Measurements from ENCODE around the gene CCNG2.

The CCNG2 gene

DNA sequence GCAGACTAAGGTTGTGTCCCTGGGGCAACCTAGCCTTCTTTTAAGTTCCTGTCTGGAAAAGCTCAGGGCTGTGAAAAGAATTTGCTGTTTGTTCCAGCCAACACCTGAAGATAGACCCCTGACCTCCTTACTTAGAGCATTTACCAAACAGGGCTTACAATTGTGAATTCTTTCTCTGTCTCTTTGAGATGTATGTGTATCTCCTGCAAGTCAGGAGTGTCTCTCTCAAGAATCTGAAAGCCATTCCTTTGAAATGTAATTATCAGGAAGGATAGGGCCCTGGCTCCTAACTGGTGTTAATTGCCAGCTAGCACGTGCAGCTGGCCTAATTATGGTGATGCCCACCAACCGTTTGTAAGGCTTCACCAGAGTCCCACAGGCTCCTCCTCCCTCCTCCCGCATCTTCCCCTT, 18.2 kb downstream of the CCNG2 start:
- DNase-seq (ENCODE audit: low read depth in 2 of 2), result no peak

DNA sequence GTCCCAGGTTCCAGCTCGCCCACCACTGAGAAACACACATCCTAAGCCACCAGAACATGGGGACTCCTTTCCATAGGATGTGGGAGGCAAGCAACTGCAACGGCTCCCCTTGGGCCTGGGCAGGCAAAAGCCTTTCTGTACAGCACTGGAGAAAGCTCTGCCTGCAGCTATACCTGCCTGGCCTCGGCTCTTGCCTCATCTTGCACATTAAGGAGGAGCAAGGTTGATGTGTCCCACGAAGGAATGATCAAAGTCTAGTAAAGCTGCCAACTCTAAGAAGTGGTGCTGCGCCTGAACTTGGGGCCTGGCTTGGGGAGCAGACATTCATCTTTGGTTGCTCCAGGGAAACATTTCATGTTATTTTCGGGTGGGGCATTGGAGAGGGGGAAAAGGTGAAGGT, 19.6 kb downstream of the CCNG2 start:
- no peak for DNase-seq (ENCODE audit: low read depth in 2 of 2)

DNA sequence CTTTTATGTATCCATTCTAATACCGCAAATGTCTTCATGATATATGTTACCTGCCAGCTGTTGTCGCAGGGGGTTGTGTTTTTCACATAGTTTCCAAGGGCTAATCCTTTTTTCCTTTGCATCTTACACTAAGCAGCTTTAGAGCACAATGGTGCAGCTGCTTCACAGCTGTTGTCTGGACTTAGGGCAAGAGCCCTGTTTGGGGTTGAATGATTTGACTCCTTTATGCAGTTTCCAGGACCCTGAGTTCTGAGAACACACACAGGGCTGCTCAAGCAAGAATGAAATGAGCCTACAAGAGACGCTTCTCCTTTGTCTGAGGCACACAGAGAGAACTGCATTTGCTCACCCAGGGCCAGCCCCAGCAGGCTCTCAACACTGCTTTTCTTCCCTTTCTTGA, 20.2 kb downstream of the CCNG2 start:
- DNase-seq (ENCODE audit: low read depth in 2 of 2), result no peak

GRCh38 chr4:77178560-77178959, 21.6 kb downstream of the CCNG2 start:
- no peak for DNase-seq (ENCODE audit: low read depth in 2 of 2)

GRCh38 chr4:77179519-77179918, 22.5 kb downstream of the CCNG2 start:
- no peak for DNase-seq (ENCODE audit: low read depth in 2 of 2)

GRCh38 chr4:77181720-77182119, 24.7 kb downstream of the CCNG2 start:
- DNase-seq (ENCODE audit: low read depth in 2 of 2), result no peak

DNA sequence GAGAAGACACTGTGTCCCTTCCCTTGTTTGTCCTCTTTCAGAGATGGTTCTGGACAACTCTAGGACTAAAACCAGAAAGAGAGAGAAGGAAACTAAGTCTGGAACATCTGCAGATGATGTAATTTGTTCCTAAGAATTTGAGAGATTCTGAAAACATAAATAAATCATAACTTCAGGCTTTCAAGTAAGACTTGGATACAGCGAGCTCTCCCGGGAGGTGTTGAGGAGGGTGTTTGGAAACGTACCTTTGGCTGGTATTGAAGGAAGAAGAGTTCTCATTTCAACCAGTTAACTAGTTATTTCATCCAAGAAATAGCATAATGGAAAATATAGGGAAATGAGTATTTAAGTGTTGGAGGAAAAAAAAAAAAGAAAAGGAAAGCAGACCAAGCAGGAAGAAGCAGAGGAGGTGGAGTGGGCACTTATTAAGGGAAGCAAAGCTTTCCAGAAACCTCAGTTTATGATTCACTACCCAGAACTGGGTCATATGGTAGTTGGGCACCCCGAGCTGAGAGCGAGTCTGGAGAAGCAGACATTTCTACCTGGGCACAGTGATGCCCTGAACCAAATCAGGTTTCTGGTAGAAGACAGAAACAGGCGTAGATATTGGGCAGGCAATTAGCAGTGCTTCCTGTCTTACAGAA, 26.9 kb downstream of the CCNG2 start:
- DNase-seq (ENCODE audit: low read depth in 2 of 2), result no peak

- DNase-seq (ENCODE audit: low read depth in 2 of 2), result no peak
Observed at GRCh38 chr4:77184974-77185373, 28.0 kb downstream of the CCNG2 start.

DNA sequence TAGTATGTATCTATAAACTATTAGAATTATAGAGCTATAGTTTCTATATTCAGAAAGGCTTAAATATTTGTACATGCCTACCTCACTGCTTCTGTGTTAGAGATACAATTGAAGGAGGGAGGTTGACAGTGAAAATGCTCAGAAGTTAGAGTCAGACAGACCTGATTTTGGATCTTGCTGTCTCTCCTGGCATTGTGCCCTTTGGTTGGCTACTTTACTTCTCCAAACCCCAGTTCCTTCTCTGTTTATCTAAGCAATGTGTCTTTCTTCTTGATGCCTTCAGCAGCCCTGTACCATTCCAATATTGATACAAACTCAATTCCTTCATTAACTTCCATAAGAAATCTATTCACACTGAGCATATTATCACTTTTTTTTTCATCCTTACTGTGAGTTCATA, 28.7 kb downstream of the CCNG2 start:
- DNase-seq (ENCODE audit: low read depth in 2 of 2), result no peak

DNA sequence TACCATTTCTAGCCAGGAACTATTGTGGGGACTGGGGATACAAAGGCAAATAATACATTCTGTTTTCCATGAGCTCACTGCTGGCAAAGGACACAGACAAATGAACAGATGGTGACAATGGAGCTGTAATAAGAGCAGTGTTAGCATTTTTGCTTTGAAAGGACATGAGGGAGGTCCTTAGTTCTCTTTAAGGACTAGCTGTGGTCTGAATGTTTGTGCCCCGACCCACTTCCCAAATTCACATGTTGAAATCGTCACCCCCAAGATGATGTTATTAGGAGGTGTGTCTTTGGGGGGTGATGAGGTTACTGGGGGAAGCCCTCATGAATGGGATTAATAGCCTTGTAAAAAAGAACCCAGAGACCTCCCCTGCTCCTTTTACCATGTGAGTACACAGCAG, 30.3 kb downstream of the CCNG2 start:
- no peak for DNase-seq (ENCODE audit: low read depth in 2 of 2)

- no peak for DNase-seq (ENCODE audit: low read depth in 2 of 2)
Observed at GRCh38 chr4:77188498-77189220, 31.7 kb downstream of the CCNG2 start.

- DNase-seq (ENCODE audit: low read depth in 2 of 2), result no peak
Observed at GRCh38 chr4:77189412-77189811, 32.4 kb downstream of the CCNG2 start.

DNA sequence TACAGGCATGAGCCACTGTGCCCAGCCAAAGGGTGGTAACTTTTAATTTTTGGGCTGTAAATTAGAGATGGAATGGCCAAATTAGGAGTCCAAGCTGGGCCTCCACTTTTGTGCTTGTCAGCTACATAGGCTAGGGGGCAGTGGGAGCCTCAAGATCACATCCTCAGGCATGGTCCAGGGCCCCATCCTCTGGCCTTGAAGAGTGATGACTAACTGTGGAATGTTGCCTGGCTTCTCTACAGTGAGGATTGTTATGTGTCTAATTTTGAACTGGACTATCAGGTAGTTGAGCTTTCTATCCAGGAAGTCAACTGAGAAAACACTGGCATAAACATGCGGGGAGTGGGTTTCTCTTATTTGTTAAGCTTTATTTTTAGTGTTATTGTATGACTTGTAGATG, 33.0 kb downstream of the CCNG2 start:
- DNase-seq (ENCODE audit: low read depth in 2 of 2), result no peak

DNA sequence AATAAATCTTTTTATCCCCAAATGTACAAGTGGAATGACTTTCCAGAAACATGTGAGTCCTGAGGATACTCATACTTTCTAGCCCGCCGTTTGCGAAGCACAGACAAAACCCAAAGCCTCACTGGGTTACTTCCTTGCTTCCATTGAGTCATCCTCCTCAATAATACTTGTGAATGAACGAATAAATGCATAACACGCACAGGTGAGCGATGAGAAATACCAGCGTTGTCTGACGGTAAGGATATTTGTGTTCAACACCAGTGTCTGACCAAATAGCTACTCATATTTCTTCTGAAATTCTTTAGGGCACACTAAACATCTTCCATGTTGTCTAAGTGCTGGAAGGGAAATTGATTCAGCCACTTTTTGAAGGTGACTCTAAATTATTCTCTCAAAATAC, 36.0 kb downstream of the CCNG2 start:
- DNase-seq (ENCODE audit: low read depth in 2 of 2), result no peak

GRCh38 chr4:77193511-77194102, 36.6 kb downstream of the CCNG2 start:
- peak; percentile 52 to 69 for DNase-seq (ENCODE audit: low read depth in 2 of 2)

DNA sequence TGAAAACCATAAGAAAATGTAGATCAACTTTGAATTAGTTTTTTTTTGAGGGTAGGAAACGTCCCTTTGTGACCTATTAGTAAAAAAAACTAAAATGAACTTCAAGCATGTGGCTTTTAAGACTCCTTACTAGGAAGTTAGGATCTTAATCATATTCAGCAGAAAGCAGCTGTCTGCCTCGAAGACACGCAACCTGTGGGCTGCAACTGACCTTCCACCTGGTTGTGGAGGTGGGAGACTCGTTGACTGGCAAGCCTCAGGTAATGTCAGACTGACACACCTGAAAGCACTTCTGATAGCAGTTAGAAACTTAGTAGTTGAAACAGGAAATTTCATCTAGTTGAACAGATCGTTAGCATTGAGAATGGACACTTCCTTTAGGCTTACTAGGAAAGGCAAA, 37.4 kb downstream of the CCNG2 start:
- DNase-seq (ENCODE audit: low read depth in 2 of 2), result no peak

DNA sequence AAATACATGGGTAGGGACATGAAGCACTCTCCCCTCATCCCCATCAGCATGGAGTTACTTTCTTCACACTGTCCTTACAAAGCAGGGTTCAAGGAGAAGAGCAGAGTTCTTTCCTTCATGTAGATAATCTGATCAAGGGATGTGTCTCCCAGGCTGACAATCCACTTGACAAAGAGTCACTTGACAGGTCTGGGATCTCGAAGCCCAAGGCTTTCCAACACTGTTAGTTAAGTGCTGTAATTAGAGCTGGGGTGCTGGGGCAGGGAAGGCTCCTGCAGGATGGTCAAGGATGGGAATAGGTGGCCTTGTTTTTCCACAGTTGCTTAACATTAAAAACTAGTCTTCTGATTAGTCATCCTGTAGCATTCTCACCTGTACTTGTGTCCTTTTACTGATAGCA, 38.0 kb downstream of the CCNG2 start:
- no peak for DNase-seq (ENCODE audit: low read depth in 2 of 2)

GRCh38 chr4:77196866-77197265, 39.9 kb downstream of the CCNG2 start:
- DNase-seq (ENCODE audit: low read depth in 2 of 2), result peak in 1 of 2 donors; percentile 2

GRCh38 chr4:77197361-77197760, 40.4 kb downstream of the CCNG2 start:
- DNase-seq (ENCODE audit: low read depth in 2 of 2), result no peak

GRCh38 chr4:77197831-77198230, 40.8 kb downstream of the CCNG2 start:
- no peak for DNase-seq (ENCODE audit: low read depth in 2 of 2)

DNA sequence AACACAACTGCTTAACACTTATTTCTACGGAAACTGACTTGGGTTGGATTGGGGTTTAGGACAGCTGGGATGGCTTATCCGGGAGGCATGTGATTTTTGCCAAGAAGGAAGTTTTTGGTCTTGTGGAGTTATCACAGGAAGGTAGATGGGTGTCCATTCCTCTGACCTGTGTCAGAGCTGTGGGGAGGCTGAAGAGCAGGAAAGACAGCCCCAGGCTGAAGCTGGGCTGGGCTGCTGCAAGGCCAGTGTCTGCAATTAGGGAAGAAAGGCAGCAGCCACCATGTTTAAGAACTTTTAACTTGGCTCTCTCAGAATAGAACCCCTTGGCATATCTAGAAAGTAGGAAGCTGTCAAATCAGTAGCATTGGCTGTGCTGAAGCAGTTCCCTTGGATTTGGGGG, 42.3 kb downstream of the CCNG2 start:
- no peak for DNase-seq (ENCODE audit: low read depth in 2 of 2)

- no peak for DNase-seq (ENCODE audit: low read depth in 2 of 2)
Observed at GRCh38 chr4:77199701-77200100, 42.7 kb downstream of the CCNG2 start.

DNA sequence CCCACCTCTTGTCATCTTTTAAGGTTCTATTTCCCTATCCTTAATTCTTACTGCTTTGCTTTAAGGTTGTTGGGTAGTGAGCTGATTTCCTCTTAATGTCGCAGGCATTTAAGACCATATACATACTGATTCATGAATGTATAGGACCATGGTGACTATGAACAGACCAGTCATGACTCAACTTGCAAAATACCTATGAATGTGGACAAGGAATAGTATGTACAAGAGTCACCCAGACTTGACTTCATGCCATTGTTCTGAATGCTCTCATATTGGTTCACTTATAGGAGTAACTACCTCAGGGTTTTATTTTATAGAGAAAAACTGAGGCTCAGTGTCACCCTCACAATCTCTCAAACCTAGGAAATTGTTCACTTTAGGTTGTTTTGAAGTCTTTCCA, 44.3 kb downstream of the CCNG2 start:
- no peak for DNase-seq (ENCODE audit: low read depth in 2 of 2)
